Neural crest cell (in vitro differentiated cells): Measurements from ENCODE around the gene TBC1D8. TPM values are rescaled to one million over a fixed set of nuclear protein-coding genes. Genes with fewer than 3 reads are reported as not detected.

Experiments used
- DNase-seq: peaks from one replicate; pipeline ENCODE4 v3.0.0; 2021; ENCODE audit warnings: low read depth, mixed read lengths, low spot score
- H3K27ac Mint-ChIP-seq: one replicate; pipeline ENCODE4 v1.8.0; 2021; ENCODE audit warnings: mild to moderate bottlenecking, mixed read lengths; ENCODE audit not compliant: unreplicated experiment
- H3K27me3 Mint-ChIP-seq: 2 replicates; pipeline ENCODE4 v1.8.0; 2021; ENCODE audit warnings: low read depth, mild to moderate bottlenecking, mixed read lengths
- H3K36me3 Mint-ChIP-seq: 2 replicates; pipeline ENCODE4 v1.8.0; 2021; ENCODE audit warnings: low read depth, mild to moderate bottlenecking, mixed read lengths
- H3K4me1 Mint-ChIP-seq: 2 replicates; pipeline ENCODE4 v1.8.0; 2021; ENCODE audit warnings: mixed read lengths
- H3K4me3 Mint-ChIP-seq: one replicate; pipeline ENCODE4 v1.8.0; 2021; ENCODE audit warnings: mild to moderate bottlenecking, mixed read lengths
- H3K9me3 Mint-ChIP-seq: 2 replicates; pipeline ENCODE4 v1.8.0; 2021; ENCODE audit warnings: mixed read lengths
- total RNA-seq: library from RNA; stranded (reverse); gene quantifications from 2 replicates; pipeline ENCODE4 v1.2.1, GENCODE V29; 2021
- TF ChIP-seq, protein P1 (sequence below): fragments of 200-600 bp; sonication (generic); conservative IDR thresholded peaks from 2 replicates; pipeline ENCODE4 v1.5.0; 2021; ENCODE audit warnings: antibody characterized with exemption, mild to moderate bottlenecking

The TBC1D8 gene
- total RNA-seq, 1 donor from 2014 or later, result 7.8 TPM

GRCh38 chr2:101161658-101162057, 10.5 kb upstream of the TBC1D8 start:
- DNase-seq, result no peak
- no peaks in the 10 kb centered on the region for H3K36me3 Mint-ChIP-seq

DNA sequence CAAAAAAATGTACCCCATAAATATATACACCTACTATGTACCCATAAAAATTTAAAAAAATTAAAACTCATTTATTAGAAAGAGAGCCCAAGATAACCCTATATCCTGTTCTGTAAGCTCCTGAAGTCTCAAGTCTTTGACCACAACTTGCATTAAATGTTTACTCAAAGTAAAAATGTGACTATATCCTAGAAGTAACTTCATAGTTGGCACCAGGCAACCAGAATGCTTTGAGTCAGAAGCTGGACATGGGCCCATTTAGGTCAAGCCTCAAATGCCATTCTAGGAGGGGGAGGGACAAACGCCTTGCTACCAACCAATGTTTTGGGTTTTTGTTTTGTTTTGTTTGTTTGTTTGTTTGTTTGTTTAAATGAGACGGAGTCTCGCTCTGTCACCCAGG, 9.3 kb upstream of the TBC1D8 start:
- Mint-ChIP-seq H3K4me1 (peaks cover 5% of the 10 kb centered on the region), H3K4me3 (no peak overlapping the region), H3K9me3 (no peaks in the 10 kb centered on the region), H3K36me3 (no peaks in the 10 kb centered on the region), H3K27ac (no peak overlapping the region), H3K27me3 (no peaks in the 10 kb centered on the region)
- no peak for DNase-seq
- TF ChIP-seq, protein P1, sequence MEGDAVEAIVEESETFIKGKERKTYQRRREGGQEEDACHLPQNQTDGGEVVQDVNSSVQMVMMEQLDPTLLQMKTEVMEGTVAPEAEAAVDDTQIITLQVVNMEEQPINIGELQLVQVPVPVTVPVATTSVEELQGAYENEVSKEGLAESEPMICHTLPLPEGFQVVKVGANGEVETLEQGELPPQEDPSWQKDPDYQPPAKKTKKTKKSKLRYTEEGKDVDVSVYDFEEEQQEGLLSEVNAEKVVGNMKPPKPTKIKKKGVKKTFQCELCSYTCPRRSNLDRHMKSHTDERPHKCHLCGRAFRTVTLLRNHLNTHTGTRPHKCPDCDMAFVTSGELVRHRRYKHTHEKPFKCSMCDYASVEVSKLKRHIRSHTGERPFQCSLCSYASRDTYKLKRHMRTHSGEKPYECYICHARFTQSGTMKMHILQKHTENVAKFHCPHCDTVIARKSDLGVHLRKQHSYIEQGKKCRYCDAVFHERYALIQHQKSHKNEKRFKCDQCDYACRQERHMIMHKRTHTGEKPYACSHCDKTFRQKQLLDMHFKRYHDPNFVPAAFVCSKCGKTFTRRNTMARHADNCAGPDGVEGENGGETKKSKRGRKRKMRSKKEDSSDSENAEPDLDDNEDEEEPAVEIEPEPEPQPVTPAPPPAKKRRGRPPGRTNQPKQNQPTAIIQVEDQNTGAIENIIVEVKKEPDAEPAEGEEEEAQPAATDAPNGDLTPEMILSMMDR, result no peak

More at GRCh38 chr2:101161658-101162057, 10.5 kb upstream of the TBC1D8 start:
- no peaks in the 10 kb centered on the region for H3K27me3 Mint-ChIP-seq
- peaks cover 5% of the 10 kb centered on the region for H3K4me1 Mint-ChIP-seq
- H3K4me3 Mint-ChIP-seq, result no peak overlapping the region
- TF ChIP-seq, protein P1, result no peak
- H3K9me3 Mint-ChIP-seq, result no peaks in the 10 kb centered on the region
- no peak overlapping the region for H3K27ac Mint-ChIP-seq

DNA sequence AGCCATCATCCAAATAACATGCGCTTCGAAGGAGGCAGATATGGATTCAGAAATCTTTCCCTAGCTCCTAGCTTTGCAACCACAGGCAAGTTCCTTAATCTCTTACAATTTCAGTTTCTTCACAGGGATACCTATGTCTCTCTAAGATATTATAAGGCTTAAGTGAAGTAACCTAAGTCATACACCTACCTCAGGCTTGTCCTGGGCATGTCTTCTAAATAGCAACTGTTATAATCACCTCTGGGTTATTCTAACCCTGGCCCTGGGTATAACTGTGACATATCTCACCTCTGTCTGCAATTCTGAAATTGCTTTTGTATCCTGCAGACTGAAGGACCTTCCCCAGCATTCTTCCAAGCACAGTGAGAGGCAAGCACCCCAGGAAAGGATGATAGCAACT, 8.3 kb upstream of the TBC1D8 start:
- H3K4me1 Mint-ChIP-seq, result peaks cover 5% of the 10 kb centered on the region
- DNase-seq, result no peak
- H3K9me3 Mint-ChIP-seq, result no peaks in the 10 kb centered on the region
- TF ChIP-seq, protein P1, result no peak
- H3K36me3 Mint-ChIP-seq, result no peaks in the 10 kb centered on the region
- no peak overlapping the region for H3K4me3 Mint-ChIP-seq
- no peak overlapping the region for H3K27ac Mint-ChIP-seq
- peaks cover 6% of the 10 kb centered on the region for H3K27me3 Mint-ChIP-seq

GRCh38 chr2:101157272-101157671, 6.1 kb upstream of the TBC1D8 start:
- peaks cover 27% of the 10 kb centered on the region for H3K27me3 Mint-ChIP-seq
- TF ChIP-seq, protein P1, result no peak

DNA sequence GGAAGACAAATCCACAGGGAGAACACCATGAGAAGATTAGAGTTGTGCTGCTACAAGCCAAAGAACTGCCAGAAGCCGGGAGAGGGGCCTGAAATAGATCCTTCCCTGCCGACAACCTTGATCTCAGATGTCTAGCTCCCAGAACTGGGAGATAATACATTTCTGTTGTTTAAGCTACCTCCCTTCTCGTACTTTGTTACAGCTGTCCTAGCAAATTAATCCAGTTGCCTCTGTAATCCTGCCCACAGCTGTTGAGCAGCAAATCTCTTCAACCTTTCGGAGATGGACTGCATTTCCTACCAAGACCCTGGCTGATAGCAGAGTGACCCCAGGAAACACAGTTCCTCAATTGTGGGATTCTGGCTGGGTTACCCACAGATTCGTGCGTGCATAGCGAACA, 2.6 kb upstream of the TBC1D8 start:
- Mint-ChIP-seq H3K36me3 (no peaks in the 10 kb centered on the region), H3K9me3 (no peaks in the 10 kb centered on the region), H3K27ac (no peak overlapping the region), H3K4me1 (peaks cover 25% of the 10 kb centered on the region), H3K4me3 (no peak overlapping the region), H3K27me3 (peaks cover 49% of the 10 kb centered on the region)
- DNase-seq, result no peak
- TF ChIP-seq, protein P1, result no peak

More at GRCh38 chr2:101157272-101157671, 6.1 kb upstream of the TBC1D8 start:
- no peak overlapping the region for H3K4me3 Mint-ChIP-seq
- no peaks in the 10 kb centered on the region for H3K9me3 Mint-ChIP-seq
- DNase-seq, result no peak
- no peaks in the 10 kb centered on the region for H3K36me3 Mint-ChIP-seq
- peaks cover 11% of the 10 kb centered on the region for H3K4me1 Mint-ChIP-seq
- H3K27ac Mint-ChIP-seq, result no peak overlapping the region
